22Rv1 (cell line): ENCODE data around the gene SHANK2.

Experiments
- ZFX ChIP-seq: fragments of 450-650 bp; IDR thresholded peaks from 2 replicates; pipeline ENCODE4 v1.6.1; 2017; ENCODE audit warnings: antibody characterized with exemption, borderline replicate concordance
- TF ChIP-seq, protein P1 (sequence below): fragments of 450-650 bp; IDR thresholded peaks from 2 replicates; pipeline ENCODE4 v1.5.1; 2017; ENCODE audit warnings: mild to moderate bottlenecking

DNA sequence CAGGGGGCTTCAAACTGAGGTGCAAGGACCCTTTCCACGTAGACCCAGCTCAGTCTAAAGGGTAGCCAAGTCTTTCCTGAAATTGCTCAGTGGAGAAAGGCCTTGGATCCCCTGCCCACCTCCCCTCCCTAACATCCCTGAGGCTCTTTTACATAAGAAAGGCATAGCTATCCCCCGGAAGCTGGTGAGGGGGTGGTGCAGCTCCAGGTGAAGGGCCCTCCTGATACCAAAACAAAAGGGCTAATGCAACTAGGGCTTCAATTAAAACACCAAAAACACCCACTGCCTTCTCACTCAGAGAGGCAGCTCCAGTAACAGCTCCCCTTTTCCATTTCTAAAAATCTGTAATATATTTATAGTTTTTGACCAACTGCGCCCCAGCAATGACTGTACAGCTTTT lies 5.8 kb downstream of the SHANK2 start:
- TF ChIP-seq, protein P1, sequence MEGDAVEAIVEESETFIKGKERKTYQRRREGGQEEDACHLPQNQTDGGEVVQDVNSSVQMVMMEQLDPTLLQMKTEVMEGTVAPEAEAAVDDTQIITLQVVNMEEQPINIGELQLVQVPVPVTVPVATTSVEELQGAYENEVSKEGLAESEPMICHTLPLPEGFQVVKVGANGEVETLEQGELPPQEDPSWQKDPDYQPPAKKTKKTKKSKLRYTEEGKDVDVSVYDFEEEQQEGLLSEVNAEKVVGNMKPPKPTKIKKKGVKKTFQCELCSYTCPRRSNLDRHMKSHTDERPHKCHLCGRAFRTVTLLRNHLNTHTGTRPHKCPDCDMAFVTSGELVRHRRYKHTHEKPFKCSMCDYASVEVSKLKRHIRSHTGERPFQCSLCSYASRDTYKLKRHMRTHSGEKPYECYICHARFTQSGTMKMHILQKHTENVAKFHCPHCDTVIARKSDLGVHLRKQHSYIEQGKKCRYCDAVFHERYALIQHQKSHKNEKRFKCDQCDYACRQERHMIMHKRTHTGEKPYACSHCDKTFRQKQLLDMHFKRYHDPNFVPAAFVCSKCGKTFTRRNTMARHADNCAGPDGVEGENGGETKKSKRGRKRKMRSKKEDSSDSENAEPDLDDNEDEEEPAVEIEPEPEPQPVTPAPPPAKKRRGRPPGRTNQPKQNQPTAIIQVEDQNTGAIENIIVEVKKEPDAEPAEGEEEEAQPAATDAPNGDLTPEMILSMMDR: no peak
- TF ChIP-seq ZFX: no peak
